GM18498 (cell line): ENCODE measurements around the gene VPS25.

ENCODE experiments used
- ATAC-seq: cut with Tn5 transposase; IDR thresholded peaks from one replicate; pipeline ENCODE4 v1.9.1; 2021; ENCODE audit warnings: mild to moderate bottlenecking, moderate library complexity; ENCODE audit not compliant: unreplicated experiment

The VPS25 gene

DNA sequence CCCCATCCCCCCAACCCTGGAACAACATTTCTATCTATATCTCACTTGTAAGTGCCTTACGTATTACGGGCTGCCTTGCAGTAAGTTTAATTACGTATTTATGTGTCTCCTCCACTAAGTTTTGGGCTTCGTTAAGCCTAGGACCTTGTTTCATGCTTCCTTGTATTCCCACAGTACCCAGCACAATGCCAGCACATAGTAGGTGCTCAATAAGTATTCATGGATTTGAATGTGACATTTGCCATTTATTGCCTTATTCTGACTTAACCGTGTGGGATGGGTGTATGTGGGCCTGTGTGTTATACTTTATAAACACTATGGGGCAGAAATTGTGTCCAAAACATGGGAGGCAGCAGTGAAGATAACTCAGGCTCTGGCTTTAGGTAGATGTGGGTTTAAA is 19.3 kb downstream of the VPS25 start:
- ATAC-seq, result no peak

DNA sequence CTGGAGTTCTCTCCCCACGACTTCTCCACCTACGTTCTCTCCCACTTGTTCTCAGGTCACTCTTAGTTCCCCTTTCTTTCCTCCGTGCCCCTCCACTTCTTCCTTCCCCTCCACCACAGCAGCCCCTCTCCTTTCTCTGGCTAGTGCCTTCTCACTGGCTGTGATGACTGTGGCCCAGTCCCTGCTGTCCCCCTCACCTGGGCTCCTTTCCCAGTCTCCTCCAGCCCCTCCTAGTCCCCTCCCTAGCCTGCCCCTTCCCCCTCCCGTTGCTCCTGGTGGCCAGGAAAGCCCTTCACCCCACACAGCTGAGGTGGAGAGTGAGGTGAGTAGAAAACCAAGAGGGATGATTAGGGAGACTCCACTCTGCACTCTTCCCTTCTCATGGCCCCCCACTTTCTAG is 21.8 kb downstream of the VPS25 start:
- ATAC-seq, result no peak

DNA sequence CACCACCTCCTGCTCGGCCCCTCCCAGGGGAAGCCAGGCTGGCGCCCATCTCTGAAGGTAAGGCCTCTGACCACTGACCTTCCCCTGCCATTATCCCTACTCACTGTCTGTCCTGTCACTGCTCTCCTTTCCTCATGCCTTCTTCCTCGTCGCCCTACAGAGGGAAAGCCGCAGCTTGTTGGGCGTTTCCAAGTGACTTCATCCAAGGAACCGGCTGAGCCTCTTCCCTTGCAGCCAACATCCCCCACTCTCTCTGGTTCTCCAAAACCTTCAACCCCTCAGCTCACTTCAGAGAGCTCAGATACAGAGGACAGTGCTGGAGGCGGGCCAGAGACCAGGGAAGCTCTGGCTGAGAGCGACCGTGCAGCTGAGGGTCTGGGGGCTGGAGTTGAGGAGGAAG is 22.2 kb downstream of the VPS25 start:
- no peak for ATAC-seq

DNA sequence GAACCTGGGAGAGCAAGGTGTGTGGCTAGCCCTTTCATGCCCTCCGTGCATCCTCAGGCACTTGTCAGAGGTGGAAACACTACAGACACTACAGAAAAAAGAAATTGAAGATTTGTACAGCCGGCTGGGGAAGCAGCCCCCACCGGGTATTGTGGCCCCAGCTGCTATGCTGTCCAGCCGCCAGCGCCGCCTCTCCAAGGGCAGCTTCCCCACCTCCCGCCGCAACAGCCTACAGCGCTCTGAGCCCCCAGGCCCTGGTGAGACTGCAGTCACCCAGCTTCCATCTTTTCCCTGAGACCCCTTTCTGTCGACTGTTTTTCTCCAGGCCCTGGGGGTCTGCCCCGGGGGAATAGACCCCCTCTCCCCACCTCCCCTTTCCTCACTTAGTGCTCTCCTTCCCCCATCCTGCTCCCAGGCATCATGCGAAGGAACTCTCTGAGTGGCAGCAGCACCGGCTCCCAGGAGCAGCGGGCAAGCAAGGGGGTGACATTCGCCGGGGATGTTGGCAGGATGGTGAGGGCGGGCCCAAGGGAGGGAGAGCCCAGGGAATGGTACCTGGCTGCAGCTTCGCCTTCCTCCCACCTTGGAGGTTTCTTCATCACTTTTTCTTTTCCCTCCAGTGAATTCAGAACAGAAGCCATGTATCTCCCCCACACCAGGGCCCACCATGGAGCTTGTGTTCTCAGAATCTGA is 23.0 kb downstream of the VPS25 start:
- ATAC-seq, result no peak

DNA sequence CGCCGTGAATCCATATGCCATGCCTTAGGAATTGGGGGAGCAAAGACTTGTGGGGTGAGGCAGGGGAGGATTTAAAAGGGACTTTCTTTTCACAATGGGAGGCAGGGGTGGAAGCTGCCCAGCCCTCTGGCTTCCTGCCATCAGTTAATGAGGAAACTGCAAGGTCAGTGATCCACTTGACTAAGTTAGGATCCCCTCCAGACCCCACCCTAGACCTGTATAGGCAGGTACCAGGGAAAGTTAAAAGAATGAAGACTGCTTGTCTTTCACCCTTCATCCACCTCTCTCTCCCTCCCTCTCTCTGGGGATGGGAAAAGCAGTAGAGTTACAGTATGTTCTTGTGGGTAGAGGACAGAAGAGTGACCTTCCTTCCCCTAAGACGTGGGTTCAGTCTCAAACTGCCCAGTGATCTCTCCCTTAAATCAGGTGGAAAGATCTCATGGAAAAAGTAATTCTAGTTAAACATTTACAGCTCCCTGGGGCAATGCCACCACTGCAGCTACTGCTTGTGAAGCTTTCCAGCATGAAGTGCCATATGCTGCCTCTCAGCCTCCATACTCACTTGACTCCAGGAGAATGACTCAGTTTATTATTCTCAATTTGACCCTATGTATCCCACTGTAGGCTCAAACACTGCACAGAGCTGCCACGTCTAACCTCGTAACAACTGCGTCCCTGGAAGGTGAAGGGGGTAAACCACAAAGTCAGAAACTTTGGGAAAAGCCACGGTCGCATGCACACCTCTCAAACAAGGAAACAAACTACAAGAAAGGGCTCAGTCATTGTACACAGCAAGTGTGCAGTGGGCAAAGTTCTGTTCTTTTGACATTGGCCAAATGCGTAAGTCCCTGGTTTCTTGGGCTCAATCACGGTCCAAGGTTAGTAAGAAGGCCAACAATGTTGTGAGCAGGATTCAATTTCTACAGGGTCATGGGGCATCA is 24.1 kb downstream of the VPS25 start:
- no peak for ATAC-seq

DNA sequence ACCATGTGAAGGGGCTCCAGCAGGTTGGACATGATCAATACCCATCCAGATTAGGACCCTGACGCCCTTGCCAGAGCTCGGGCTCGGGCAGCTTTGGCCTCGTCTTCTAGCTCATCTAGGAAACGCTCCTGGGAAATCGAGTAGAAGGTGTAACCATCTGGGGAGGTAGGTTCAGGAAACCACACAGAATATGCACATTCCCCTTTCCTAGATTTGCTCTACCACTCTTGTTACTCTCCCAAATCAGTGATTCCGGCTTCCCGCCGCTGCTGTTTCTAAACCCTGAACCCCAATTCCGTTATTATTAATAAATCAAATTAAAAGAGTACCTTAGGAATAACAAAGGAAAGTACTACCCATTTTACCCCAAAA is 24.7 kb downstream of the VPS25 start:
- ATAC-seq, result no peak

DNA sequence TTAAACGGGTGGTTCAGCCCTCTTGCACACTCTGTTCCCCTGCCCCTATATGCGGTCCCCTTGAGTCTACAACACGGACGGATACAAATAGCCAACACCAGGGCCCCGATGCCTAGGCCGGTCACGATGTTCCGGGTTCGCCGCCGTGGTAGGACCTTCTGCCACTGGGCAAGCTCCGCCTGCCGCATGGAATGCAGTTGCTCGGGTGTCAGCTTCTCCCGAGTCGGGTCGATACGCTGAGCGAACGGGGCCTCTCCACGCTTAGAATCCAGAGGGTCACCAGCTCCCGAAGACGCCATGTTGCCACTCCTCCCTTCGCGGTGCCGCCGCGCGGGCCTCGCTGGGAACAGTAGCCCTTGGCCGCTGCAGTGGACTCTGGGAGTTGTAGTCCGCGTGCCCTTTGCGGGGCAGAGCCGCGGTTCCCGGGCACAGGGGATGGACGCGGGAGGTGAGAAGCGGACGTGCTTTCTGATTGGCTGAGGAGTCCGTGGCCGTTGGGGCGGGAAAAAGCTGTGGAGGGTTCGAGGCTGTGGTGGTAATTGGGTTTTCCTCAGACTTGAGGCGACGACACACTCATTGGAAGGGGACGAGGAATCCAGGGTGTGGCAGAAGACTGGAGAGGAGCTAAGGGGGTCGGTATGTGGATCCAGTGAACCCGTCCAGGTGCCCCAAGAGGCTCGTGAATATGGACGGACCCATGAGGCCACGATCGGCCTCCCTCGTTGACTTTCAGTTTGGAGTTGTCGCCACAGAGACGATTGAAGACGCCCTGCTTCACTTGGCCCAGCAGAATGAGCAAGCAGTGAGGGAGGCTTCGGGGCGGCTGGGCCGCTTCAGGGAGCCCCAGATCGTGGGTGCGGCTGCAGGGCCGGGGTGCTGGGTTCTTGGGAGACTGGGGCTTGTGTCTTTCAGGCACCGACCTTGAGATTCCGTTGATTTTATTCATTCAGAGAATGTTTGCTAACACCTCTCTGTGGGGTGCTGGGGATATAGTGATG is 25.4 kb downstream of the VPS25 start, which contains the start of the genes CNTD1 and COA3:
TSS of gene CNTD1 (plus strand) at position 479 of the 998 bp plus-strand sequence. CDS start at position 686, 207 bp downstream.
TSS of gene COA3 (minus strand) at position 322 of the 998 bp plus-strand sequence. CDS start at position 299, 23 bp downstream.
- ATAC-seq, result peak; percentile 82

DNA sequence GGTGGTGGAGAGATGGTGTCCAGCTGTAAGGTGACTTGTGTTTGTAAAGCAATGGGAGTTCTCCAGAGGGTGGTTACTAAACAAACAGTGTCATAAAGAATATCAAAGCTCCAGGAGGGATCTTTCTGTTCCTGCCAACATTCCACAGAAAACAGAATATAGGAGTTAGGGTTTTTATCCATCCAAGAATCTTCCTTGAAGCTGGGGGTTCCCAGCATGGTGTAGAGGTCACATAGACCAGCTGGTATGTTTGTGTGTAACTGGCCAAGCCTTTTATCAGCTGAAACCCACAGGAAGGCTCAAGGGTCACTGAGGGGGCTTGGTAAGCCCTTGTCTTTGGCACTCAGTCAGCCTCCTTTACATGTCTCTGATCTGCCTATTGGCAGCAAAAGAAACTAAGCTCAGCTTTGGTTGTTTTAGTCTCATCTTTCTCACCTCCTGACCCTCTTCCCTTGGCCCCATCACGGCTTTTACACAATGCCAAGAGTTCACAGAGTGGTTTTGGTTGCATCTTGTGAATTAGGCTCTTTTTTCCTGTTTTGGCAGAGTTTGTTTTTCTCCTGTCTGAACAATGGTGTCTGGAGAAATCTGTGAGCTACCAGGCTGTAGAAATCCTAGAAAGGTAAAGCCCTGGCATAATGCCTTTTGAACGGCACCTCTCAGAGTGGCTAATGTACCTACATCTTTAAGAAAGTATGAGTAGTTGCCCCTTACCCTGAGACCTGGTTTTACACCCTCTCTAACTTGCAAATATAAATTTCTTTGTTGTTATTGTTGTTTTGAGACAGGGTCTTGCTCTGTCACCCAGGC is 30.0 kb downstream of the VPS25 start:
- ATAC-seq, result no peak

DNA sequence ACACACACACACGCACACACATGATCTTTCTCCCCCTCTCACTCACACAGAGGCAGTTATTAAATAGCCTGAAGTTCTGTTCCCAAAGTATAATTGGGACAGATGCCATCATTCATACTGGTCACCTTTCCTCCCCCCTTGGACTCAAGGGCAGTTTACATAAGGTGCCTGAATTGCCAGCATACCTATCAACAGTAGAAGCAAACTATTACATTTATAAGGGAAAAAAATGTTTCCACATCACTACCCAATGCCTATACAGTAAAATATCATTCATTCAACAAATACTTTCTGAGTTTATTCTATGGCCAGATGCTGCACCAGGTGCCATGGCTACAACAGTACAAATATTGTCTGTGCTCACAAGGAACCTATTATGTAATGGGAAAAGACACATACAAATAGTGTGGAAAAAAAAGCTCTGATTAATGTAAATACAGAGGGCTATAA is 31.7 kb downstream of the VPS25 start:
- no peak for ATAC-seq

DNA sequence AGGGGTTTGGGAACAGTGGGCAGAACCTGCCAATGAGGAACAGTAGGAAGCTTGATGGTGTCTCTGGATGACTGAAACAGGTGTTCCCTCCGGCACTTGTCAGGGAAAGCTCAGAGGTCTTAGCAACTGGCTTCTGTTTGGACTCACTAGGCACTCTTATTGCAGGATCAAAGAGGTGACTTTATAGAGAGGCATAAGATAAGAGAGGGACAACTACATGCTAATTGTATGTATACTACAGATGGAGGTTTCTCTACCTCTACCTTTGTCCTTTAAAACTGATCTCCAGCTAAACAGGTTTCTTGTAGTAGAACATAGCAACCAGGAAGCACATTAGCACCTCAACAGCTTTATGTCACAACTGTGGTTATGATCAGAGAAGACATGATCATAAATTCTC is 33.0 kb downstream of the VPS25 start:
- ATAC-seq, result no peak

DNA sequence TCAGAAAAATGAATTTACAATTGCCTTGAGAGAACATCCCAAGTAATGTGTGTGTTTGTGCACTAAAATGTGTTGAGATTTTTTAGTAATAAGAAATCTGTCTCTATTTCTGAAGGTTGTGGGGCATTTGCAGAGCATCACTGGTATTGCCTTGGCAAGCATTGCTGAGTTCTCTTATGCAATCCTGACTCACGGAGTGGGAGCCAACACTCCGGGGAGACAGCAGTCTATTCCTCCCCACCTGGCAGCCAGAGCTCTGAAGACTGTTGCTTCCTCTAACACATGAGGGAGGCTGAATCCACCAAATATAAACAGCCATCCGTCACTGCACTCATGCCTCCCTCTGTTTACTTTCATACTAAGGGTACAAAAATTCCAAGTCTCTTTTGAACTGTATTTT is 36.0 kb downstream of the VPS25 start:
- no peak for ATAC-seq

DNA sequence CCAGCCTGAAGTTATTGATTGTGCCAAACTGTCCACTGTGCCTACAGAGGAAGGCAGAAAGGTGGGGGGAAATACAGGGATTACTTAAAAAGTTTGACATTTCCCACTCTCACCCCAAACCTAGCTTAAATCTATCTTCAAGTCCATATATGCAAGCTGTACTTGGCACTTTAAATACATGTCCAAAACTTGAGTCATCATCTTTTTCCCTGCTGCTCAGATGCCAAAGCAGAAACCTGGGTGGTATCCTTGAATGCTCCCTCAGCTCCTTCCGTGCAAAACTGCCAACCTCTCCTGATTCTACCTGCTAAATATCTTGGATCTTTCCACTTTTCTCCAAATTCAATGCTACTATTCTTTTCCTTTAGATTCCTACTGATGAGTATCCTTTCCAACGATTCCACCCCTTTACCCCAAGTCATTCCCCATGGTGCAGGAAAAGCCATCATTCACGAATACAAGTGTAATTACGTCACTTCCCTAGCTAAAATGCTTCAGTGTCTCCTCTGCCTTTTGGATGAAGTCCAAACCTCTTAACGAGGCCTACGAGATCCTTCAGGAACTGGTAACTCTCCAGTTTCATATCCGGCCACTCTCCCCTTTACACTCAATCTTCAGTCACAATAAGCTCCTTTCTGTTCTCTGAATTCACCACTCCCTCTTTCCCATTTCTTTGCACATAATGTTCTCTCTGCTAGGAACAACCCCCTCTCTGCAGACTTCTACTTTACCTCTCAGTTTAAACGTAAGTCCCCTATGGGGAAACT is 41.6 kb downstream of the VPS25 start:
- ATAC-seq, result no peak

DNA sequence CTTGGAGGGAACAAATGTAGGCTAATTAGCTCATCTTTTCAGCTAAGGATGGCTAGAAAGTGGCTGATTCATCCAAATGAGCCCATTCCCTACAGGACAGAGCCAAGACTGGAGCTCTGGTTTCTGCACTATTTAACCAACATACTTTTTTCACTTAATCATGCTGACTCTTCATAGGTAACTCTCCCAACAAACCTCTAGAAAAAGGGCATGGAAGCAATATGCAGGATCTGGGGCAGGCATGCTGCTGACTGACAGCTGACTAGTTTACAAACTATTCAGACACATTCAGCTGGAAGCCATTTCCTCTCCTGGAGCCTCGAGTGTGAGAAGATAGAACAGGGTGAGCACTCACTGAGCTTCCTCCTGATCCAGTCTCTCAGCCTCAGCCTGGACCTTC is 44.6 kb downstream of the VPS25 start:
- no peak for ATAC-seq

DNA sequence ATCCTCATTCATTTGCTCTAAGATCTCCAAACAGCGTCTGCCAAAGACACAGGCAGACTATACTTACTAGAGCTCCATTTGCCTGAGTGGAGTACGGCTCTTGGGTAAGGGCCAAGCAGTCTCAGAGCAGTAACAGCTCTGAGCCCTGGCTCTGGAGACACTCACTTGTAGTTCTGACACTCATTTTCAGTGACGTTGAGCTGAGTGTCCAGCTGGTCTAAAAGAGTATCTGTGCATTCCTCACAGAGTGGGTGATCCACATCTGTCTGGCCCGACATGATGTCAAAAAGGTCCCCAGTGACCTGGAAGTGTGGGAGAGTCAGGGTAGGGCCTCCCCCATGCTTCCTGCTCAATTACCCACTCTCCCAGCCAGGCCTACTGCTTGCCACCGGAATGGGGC is 45.1 kb downstream of the VPS25 start:
- ATAC-seq, result no peak

DNA sequence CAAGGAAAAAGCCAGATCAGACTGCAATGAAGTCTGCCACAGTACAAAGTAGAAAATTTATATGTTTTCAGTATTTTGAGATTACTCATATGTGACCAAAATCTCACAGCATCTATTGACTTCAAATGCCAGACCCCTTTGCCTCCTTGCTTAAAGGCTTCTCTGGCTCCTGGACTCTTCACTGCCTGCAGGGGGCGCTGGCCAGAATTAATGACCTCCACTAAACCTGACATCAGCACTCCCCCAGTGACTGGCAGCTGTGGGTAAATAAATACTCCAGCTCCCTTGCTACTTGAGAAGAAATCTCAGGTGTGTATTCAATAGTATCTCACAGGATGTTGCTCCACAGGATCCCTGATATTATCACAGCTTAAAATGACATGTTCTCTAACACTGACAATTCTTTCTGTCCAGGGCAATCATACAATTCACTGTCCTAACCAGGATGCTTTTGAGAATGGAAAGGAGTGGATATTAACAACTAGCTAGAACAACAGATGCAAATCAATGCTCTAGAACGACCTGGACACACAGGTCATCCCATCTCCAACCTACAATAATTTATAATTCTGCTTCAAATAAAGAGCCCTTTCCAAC is 46.8 kb downstream of the VPS25 start:
- ATAC-seq, result no peak

DNA sequence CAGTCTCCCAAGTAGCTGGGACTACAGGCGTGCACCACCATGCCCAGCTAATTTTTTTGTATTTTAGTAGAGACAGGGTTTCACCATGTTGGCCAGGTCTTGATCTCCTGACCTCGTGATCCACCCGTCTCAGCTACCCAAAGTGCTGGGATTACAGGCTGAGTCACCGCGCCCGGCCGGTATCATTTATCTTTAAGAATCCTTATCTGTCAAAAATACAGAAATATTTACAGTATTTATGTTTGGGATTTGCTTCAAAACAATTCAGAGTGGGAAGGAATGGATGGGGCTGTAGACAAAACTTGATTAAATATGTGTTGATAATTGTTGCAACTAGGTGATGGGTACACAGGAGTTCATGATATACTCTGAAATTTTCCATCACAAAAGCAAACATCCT is 47.9 kb downstream of the VPS25 start:
- ATAC-seq, result no peak

DNA sequence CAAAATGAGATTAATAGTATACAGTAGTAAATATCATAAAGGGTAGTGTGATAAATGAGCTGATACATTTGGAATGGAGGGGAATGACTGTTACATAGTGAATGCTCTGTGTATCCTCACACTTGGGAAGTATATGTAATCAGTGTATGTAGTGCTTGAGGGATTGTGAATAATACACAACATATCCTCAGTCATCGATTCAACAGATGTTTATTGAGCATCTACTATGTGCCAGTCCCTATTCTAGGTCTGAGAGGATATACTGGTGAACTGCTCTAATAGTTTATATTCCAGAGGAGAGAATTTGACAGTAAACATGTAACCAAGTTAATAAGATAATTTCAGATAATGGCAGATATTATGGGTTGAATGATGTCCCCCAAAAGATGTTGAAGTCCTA is 54.2 kb downstream of the VPS25 start:
- ATAC-seq, result no peak
